NCI-H2171 treated with DMSO at 0.1 percent for 48 hours (cell line): ENCODE measurements around the gene RBPJ.
A peak's percentile ranks its signal among the peaks of the same experiment; 100 is the strongest.

Experiments used
- DNase-seq: peaks from one replicate; lab custom pipeline; 2025; lab: John Stamatoyannopoulos, UW

RBPJ gene

GRCh38 chr4:26459756-26460530 lies 139.1 kb downstream of the RBPJ start:
- DNase-seq = no peak

DNA sequence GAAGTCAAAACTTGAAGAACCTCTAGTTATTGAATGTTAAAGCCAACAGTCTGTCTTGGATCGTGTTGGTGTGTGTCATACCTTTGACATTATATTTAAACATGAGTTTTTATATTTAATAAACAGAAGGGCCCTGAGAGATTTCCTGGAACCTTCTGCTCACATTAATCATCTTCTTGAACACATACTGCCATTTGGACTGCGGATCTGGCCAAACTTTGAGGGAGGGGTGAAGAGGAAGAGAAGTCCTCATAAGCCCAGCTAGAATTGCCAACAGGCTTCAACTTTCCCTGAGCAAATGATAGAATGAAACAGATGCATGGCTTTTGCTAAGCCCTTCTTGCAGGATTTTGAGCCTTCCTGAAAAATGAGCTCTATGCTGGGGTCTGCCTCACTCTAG lies 142.1 kb downstream of the RBPJ start:
- DNase-seq = no peak

DNA sequence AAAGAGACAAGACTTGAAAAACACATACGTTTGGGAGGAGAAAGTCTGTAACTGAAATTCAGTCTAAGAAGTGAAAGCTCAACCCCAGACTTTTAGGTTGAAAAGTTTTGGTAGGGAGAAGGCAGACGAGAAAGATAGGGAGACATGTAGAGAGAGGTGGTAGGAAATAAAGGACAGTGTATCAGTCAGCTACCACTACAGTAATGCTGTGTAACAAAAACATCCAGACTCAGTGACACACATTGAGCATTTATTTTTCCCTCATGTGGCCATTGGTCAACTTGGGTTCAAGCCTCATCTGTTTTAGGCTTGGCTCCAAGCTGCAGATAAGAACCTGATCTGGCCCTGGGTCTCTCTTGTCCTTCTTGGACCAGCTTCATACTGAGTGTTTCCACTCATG lies 142.6 kb downstream of the RBPJ start:
- DNase-seq = no peak

- no peak for DNase-seq
These were observed 143.7 kb downstream of the RBPJ start for GRCh38 chr4:26464420-26465095.

- DNase-seq = no peak
These were observed 145.9 kb downstream of the RBPJ start for GRCh38 chr4:26466578-26467270.

GRCh38 chr4:26467724-26468123 lies 146.9 kb downstream of the RBPJ start:
- DNase-seq = no peak

DNA sequence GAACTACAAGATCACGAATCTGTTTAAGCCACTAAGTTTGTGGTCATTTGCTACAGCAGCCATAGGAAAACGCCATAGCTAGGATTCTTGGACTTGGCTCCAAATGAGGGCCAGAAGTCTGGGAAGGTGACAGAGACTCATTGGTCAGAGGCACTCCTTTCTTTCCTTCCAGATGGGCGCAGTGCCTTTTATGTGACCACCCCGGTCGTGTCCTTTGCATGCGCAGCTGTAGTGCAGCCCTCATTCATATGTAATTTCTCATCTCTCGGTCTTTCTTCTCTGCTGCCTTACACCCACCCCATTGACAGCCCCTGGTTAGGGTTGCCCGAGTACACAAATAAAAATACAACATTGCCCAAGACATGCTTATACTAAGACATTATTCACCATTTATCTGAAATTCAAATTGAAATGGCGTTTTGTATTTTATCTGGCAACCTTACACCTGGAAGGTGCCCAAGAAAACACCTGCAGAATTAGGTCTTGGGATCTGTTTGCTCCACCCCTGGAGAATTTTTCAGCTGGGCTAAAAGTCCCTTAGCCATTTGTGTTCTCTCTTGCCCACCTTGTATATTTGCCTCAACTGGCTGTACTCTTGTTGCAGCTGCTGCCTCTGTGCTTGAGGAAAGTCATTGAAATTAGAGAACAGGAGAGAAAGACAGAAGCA lies 147.6 kb downstream of the RBPJ start:
- no peak for DNase-seq

DNA sequence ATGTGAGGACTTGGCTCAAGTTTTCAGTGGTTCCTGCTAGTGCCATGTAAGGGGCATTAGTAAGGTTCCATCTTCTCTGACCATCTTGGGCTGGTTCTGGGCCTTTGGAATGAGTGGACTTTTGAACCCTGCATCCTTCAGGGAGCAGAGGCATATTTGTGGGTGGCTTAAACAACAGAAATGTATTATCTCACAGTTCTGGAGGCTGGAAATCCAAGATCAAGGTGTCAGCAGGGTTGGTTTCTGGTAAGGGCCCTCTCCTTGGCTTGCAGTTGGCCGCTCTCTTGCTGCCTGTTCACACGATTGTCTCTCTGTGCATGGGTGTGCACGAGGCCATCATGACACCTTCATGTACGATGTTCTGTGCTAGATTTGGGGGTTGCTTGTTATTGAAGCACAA lies 148.2 kb downstream of the RBPJ start:
- no peak for DNase-seq

DNA sequence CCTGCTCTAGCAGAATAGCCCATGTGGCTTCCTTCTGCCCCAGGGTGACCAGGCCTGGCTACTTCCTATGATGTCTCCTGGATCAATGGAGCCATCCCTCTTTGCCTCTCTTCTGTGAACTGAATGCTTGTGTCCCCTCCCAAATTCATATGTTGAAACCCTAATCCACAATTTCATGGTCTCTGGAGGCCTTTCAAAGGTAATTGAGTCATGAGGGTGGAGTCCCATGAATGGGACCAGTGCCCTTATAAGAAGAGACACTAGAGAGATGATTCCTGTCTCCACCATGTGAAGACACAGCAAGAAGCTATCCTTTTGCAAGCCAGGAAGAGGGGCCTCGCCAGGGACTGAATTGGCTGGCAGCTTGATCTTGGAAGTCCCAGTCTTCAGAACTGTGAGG lies 151.1 kb downstream of the RBPJ start:
- no peak for DNase-seq

DNA sequence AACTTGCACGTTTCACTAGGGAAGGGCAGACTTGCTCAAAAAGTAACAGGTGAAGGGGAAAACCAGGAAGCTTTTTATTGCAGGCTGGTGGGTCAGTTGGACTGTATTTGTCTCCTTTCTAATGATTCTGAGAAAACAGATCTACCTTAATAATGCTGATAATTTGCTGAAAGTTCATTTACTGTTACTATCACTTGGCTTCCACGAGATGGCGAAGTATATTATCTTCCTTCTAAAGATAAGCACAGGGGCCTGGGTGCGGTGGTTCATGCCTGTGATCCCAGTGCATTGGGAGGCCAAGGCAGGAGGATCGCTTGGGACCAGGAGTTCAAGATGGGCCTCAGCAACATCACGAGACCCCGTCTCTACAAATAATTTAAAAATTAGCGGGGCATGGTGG lies 153.1 kb downstream of the RBPJ start:
- DNase-seq = no peak

- no peak for DNase-seq
These were observed 153.7 kb downstream of the RBPJ start for GRCh38 chr4:26474551-26474950.

DNA sequence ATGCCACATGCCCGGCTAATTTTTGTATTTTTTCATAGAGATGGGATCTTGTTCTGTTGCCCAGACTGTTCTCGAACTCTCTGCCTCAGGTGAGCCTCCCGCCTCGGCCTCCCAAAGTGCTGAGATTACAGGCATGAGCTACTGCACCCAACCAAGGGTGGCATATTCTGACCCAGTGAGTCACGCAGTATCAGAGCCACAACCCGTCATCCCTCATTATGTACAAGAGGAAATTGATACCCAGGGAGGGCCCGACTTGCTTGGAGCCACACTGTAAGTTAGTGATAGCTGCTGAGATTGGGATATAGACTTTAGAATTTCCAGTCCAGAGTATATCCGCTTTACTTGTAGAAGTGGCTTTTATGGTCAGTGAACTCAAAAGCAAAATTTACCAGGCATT lies 154.9 kb downstream of the RBPJ start:
- DNase-seq = no peak

GRCh38 chr4:26476545-26476944 lies 155.7 kb downstream of the RBPJ start:
- DNase-seq = peak; percentile 78

- DNase-seq = no peak
These were observed 157.5 kb downstream of the RBPJ start for GRCh38 chr4:26478330-26478729.

GRCh38 chr4:26482508-26483462 lies 162.0 kb downstream of the RBPJ start:
- DNase-seq = no peak

GRCh38 chr4:26484032-26484515 lies 163.3 kb downstream of the RBPJ start:
- DNase-seq = no peak

DNA sequence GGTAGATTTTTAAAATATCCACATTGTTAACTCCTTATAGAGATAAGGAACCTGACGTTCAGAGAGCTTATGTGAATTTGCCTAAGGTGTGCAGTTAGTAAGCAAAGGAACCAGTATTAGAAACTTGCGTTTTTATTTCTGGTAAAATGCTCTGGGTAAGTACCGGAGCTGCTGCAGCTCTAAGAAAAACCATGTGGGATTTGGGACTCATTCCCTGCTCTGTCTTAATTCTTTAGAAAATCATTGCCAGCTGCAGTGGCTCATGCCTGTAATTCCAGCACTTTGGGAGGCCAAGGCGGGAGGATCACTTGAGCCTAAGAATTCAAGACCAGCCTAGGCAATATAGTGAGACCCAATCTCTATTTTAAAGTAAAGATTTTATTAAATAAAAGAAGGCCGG lies 163.7 kb downstream of the RBPJ start:
- no peak for DNase-seq
